SK-N-MC (cell line): ENCODE results near the gene HOXC11.

Experiments used
- EZH2 ChIP-seq: fragments of 200-600 bp; sonication (generic); IDR thresholded peaks from one replicate; pipeline ENCODE4 v1.6.1; 2017; ENCODE audit warnings: antibody characterized with exemption
- FOXP2 ChIP-seq: optimal IDR thresholded peaks from 2 replicates; pipeline ENCODE3; 2011; ENCODE audit warnings: mild to moderate bottlenecking, moderate library complexity; ENCODE audit not compliant: insufficient read depth; ENCODE audit errors: extremely low read length, control extremely low read depth
- POLR2AphosphoS5 ChIP-seq: IDR thresholded peaks from 2 replicates; pipeline ENCODE4 v1.6.1; 2012; ENCODE audit warnings: mild to moderate bottlenecking, low read depth, low read length, borderline replicate concordance

DNA sequence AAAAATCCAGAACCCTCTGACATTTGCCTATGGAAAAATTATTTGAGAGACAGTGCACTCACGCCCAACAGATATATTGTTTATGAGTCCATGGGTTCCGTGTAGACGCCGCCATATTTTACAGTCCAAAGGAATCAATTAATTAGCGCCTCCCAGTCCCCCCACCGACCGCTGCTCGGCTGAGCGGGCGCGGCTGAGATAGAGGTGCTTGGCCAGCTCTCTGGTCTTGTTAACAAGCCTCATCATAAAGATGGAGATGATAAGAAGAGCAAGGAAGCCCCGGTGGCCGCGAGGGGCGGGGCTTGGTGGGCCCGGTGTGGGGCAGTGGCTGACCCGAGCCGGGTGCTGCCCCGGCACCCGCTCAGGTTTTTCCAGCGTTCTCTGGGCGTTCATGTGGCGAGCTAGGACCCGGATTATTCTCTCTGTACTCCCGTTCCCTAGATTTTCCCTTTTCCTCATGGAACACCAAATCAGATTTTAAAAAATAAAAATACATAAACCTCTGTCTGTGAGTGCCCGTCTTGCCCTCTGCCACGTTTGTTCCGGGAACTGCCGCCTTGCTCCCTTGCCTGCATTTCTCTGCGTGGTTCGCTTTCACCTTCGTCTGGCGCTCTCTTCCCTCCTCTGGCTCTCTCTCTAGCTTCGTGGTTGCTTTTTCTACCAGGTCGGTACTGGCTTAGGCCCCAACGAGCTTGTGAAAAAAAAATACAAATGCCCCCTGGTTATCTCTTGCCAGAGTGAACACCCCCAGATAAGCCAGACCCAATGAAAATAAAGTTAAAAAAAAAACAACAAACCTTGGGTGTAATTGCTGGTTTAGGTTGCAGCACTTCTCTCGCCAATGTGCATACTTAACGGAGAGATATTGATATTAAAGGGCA is 9.3 kb upstream of the HOXC11 start:
- no peak for TF ChIP-seq POLR2AphosphoS5
- TF ChIP-seq EZH2, result no peak
- TF ChIP-seq FOXP2, result no peak
